Liver (tissue), 9 donors: ENCODE results near the gene FGF5. TPM values are rescaled to one million over a fixed set of nuclear protein-coding genes. Genes with fewer than 3 reads are reported as not detected.
"Not testable (repeated sequence)": the region's sequence is repeated elsewhere in the genome, so short reads cannot be mapped to it uniquely, and the experiment has no call there.

Experiments used
- DNase-seq: peaks from one replicate; pipeline ENCODE4 v3.0.0-alpha.2; 2017; ENCODE audit warnings: low spot score
- H3K27ac ChIP-seq, 2 donors: one replicate each; pipeline ENCODE4 v1.7.0; 2013; ENCODE audit warnings: inconsistent platforms in 2 of 2, low read length in 2 of 2, control low read depth in 1 of 2, low read depth in 1 of 2, mild to moderate bottlenecking in 1 of 2
- H3K27me3 ChIP-seq, 4 donors: one replicate each; pipeline versions ENCODE4 v1.6.1 to v1.7.0; 2013; ENCODE audit warnings: low read length in 3 of 4, inconsistent platforms in 1 of 4, mild to moderate bottlenecking in 1 of 4, moderate library complexity in 1 of 4; ENCODE audit not compliant: control insufficient read depth in 4 of 4, insufficient read depth in 4 of 4
- H3K36me3 ChIP-seq, 4 donors: one replicate each; pipeline versions ENCODE4 v1.6.1 to v1.7.0; 2013; ENCODE audit warnings: low read length in 3 of 4, mild to moderate bottlenecking in 3 of 4, low read depth in 1 of 4, moderate library complexity in 1 of 4; ENCODE audit not compliant: control insufficient read depth in 4 of 4, insufficient read depth in 3 of 4
- H3K4me1 ChIP-seq, 4 donors: one replicate each; pipeline versions ENCODE4 v1.6.1 to v1.7.0; 2013; ENCODE audit warnings: low read length in 3 of 4, mild to moderate bottlenecking in 3 of 4, moderate library complexity in 1 of 4; ENCODE audit not compliant: control insufficient read depth in 4 of 4, insufficient read depth in 4 of 4
- H3K4me3 ChIP-seq, 3 donors: one replicate each; pipeline versions ENCODE4 v1.6.1 to v1.7.0; 2013; ENCODE audit warnings: low read length in 3 of 3, control low read depth in 1 of 3, low read depth in 1 of 3, mild to moderate bottlenecking in 1 of 3
- H3K9ac ChIP-seq, 2 donors: one replicate each; pipeline ENCODE4 v1.7.0; 2013; ENCODE audit warnings: low read length in 2 of 2, mild to moderate bottlenecking in 2 of 2, moderate library complexity in 2 of 2, control low read depth in 1 of 2, low read depth in 1 of 2
- H3K9me3 ChIP-seq, 4 donors: one replicate each; pipeline versions ENCODE4 v1.6.1 to v1.7.0; 2013; ENCODE audit warnings: low read length in 3 of 4; ENCODE audit not compliant: control insufficient read depth in 4 of 4
- FOXA1 ChIP-seq: IDR thresholded peaks from 2 replicates; pipeline ENCODE4 v1.6.1; 2016; ENCODE audit warnings: antibody characterized with exemption
- FOXA2 ChIP-seq: IDR thresholded peaks from 2 replicates; pipeline ENCODE4 v1.6.1; 2016; ENCODE audit warnings: antibody characterized with exemption
- GABPA ChIP-seq, 2 donors: IDR thresholded peaks in 1 of 2; conservative IDR thresholded peaks in 1 of 2; 2 replicates each; pipeline ENCODE4 v1.6.1; 2016; ENCODE audit warnings: antibody characterized with exemption in 2 of 2, mild to moderate bottlenecking in 1 of 2, moderate library complexity in 1 of 2
- HNF4A ChIP-seq, 2 donors: conservative IDR thresholded peaks; 2 replicates each; pipeline ENCODE4 v1.6.1; 2016; ENCODE audit warnings: antibody characterized with exemption in 2 of 2, mild to moderate bottlenecking in 2 of 2
- HNF4G ChIP-seq: IDR thresholded peaks from 2 replicates; pipeline ENCODE4 v1.6.1; 2016; ENCODE audit warnings: antibody characterized with exemption
- RAD21 ChIP-seq, 2 donors: IDR thresholded peaks; 2 replicates each; pipeline ENCODE4 v1.6.1; 2016; ENCODE audit warnings: antibody characterized with exemption in 2 of 2, mild to moderate bottlenecking in 2 of 2
- SP1 ChIP-seq: IDR thresholded peaks from 2 replicates; pipeline ENCODE4 v1.6.1; 2018; ENCODE audit warnings: antibody characterized with exemption, mild to moderate bottlenecking
- WGBS: extraction: QIAGEN DNeasy Blood & Tissue Kit; methylation state at CpG from one replicate; pipeline ENCODE4 v1.1.7; 2013; 5-methylcytosine and 5-hydroxymethylcytosine counted together
- polyA plus RNA-seq, 2 donors: library from polyadenylated mRNA; stranded (reverse) in 1 of 2; unstranded in 1 of 2; fragments of 200-250 nt in 1 of 2; fragments of >200 nt in 1 of 2; fragmentation: Nextera tagmentation in 1 of 2; extraction: Ambion mirVana in 1 of 2; gene quantifications; one replicate each; pipeline versions ENCODE4 v1.2.1 to v1.2.3, GENCODE V29; 2013 to 2015
- total RNA-seq, 2 donors: library from RNA; depleted of rRNA; stranded (reverse); fragments of >200 nt; gene quantifications; one replicate each; pipeline ENCODE4 v1.2.3, GENCODE V29; 2014
- TF ChIP-seq, protein P1 (sequence below): fragments of 150-350 bp; IDR thresholded peaks from 2 replicates; pipeline ENCODE4 v1.5.1; 2017; ENCODE audit warnings: improper control_type of control experiment, low read depth, low read length; ENCODE audit not compliant: missing input control
- TF ChIP-seq, protein P2 (sequence below): IDR thresholded peaks from 2 replicates; pipeline ENCODE4 v1.6.1; 2016; ENCODE audit warnings: antibody characterized with exemption
- donor health status: healthy.
- donor health status: healthy.
- donor health status: healthy.
- donor health status: healthy.
- donor health status: healthy.

FGF5 gene
- total and polyA plus RNA-seq, 4 donors = 0.03 TPM; not detected in 3

DNA sequence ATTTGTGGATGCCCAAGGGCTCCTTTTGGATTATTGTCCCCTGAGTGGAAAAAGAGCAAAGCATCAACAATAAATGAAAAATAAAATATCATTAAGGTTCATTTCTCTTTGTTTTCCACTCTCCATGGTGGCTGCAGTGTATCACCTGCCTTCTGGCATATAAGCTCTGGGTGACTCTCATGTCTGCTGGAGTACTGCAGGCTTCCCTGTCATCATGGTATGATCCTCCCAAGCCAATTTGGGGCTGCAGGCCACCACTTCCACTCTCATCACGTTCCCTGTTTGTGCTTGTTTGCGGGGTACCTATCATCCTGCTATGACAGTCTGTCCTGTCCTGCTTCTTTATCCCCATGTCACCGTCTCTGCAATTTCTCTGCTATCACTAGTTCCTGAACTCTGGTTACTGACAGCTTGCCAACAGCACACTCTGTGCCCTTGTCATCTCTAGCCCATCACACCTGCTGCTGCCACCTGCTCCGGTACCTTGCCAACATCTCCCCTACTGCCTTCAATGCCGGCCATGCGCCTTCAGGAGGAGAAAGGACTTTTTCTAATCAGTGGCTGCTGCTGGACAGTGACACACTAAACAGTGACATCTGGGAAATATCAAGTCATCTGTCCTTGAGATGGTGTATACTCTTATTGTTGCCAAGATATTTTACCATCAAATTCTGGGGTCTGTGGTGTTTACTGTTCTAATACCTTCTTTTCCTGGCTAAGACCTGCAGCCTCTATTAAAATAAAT is 23.0 kb upstream of the FGF5 start:
- H3K27ac ChIP-seq = no peak overlapping the region
- TF ChIP-seq FOXA1 (no peak), SP1 (no peak), HNF4A (conservative IDR thresholded peaks at IDR 0.05) (no peak), RAD21 (IDR thresholded peaks at IDR 0.05) (no peak), HNF4G (no peak), GABPA (IDR thresholded peaks at IDR 0.05 in 1 of 2, conservative IDR thresholded peaks at IDR 0.05 in 1 of 2) (no peak), FOXA2 (no peak)
- 59% methylated on average over 6 of the region's 6 CpGs for WGBS
- H3K4me3 ChIP-seq = no peak overlapping the region
- H3K9me3 ChIP-seq = no peaks in the 10 kb centered on the region
- H3K9ac ChIP-seq = no peak overlapping the region
- H3K36me3 ChIP-seq = no peaks in the 10 kb centered on the region
- H3K27me3 ChIP-seq = peaks cover 0 to 5% (median under 1%) of the 10 kb centered on the region in 4 donors
- no peak for DNase-seq
- no peaks in the 10 kb centered on the region for H3K4me1 ChIP-seq

DNA sequence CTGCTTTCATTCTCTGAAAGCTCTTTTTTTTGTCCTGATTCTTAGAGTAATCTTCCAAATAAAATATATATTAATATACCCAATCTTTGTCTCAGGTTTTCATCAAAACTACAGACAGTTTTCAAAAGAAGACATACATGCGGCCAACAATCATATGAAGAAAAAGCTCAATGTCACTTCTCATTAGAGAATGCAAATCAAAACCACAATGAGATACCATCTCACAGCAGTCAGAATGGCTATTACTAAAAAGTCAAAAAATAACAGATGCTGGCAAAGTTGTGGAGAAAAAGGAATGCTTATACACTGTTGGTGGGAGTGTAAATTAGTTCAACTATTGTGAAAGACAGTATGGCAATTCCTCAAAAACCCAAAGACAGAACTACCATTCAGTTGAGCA is 19.0 kb upstream of the FGF5 start:
- H3K4me1 ChIP-seq, H3K27ac ChIP-seq, H3K4me3 ChIP-seq, DNase-seq, H3K9me3 ChIP-seq, H3K36me3 ChIP-seq, H3K27me3 ChIP-seq, H3K9ac ChIP-seq: not testable (repeated sequence)
- WGBS = 96% methylated on average over 1 of the region's 1 CpG

DNA sequence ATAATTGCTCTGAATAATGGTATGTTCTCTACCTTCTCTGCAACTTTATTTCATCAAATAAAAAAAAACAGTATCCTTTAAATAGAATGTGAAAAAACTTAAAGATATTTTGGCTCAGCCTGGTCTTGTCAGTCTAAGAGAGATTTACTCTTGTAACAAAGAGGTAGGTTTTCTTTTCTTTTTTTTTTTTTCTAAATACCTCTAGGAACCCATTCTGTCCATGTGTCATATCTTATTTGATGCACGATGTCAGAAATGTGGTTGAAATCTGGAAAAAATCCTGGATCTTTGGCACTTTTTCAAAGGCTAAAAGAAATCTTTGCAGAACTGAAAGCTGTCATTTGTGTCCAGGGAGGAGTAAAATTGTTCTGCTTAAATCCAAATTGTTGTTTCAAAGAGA is 17.3 kb upstream of the FGF5 start:
- no peaks in the 10 kb centered on the region for H3K4me1 ChIP-seq
- H3K4me3 ChIP-seq = no peak overlapping the region
- DNase-seq = no peak
- no peak overlapping the region for H3K27ac ChIP-seq
- WGBS = 61% methylated on average over 1 of the region's 1 CpG
- no peaks in the 10 kb centered on the region for H3K9me3 ChIP-seq
- TF ChIP-seq, protein P1, sequence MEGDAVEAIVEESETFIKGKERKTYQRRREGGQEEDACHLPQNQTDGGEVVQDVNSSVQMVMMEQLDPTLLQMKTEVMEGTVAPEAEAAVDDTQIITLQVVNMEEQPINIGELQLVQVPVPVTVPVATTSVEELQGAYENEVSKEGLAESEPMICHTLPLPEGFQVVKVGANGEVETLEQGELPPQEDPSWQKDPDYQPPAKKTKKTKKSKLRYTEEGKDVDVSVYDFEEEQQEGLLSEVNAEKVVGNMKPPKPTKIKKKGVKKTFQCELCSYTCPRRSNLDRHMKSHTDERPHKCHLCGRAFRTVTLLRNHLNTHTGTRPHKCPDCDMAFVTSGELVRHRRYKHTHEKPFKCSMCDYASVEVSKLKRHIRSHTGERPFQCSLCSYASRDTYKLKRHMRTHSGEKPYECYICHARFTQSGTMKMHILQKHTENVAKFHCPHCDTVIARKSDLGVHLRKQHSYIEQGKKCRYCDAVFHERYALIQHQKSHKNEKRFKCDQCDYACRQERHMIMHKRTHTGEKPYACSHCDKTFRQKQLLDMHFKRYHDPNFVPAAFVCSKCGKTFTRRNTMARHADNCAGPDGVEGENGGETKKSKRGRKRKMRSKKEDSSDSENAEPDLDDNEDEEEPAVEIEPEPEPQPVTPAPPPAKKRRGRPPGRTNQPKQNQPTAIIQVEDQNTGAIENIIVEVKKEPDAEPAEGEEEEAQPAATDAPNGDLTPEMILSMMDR = no peak
- TF ChIP-seq, protein P2, sequence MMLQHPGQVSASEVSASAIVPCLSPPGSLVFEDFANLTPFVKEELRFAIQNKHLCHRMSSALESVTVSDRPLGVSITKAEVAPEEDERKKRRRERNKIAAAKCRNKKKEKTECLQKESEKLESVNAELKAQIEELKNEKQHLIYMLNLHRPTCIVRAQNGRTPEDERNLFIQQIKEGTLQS = no peak
- TF ChIP-seq GABPA (IDR thresholded peaks at IDR 0.05 in 1 of 2, conservative IDR thresholded peaks at IDR 0.05 in 1 of 2) = no peak
- H3K36me3 ChIP-seq = no peaks in the 10 kb centered on the region
- H3K27me3 ChIP-seq = peaks cover 0 to 4% (median under 1%) of the 10 kb centered on the region in 4 donors
- no peak overlapping the region for H3K9ac ChIP-seq

DNA sequence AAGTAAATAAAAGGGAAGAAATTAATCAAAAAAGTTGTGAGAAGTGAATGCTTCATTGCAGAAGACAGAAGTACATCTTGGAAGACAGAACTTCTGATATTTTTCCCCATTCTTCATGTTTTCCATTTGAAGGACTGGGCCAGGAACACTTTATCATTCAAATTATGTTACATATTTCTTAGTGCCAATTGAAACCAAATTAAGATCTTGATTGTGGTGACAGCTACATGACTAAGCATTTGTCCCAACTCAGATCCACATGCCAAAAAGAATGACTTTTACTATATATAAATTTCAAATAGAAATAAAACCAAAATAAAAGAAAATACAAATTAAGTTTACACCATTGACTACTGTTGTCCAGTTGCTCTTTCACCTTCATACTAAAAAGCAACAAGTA is 14.0 kb upstream of the FGF5 start:
- Histone ChIP-seq H3K4me3 (no peak overlapping the region), H3K36me3 (no peaks in the 10 kb centered on the region), H3K9me3 (no peaks in the 10 kb centered on the region), H3K9ac (no peak overlapping the region), H3K27ac (no peak overlapping the region), H3K27me3 (peaks cover 0 to 8% (median 0%) of the 10 kb centered on the region in 4 donors), H3K4me1 (no peaks in the 10 kb centered on the region)
- TF ChIP-seq, protein P2 = no peak
- no peak for DNase-seq
